Measurements from ENCODE around the gene RPP40. TPM values are rescaled to one million over a fixed set of nuclear protein-coding genes. Genes with fewer than 3 reads are reported as not detected.
A peak's percentile ranks its signal among the peaks of the same experiment; 100 is the strongest.

The RPP40 gene
- total and polyA plus RNA-seq, 9 of the 15 experiments (the other 6 are each of a cell fraction or from before 2014, with no cell fraction given): 22.6 to 114 (median 39.0) TPM

GRCh38 chr6:4950076-4950475, 53.8 kb downstream of the RPP40 start:
- Histone ChIP-seq H3K9ac (ENCODE audit: insufficient read depth in 1 of 2, low read depth in 2 of 2, low read length in 2 of 2) (peak overlapping the region in 1 of 2 experiments; percentile 47; a peak in 1 of 4 replicates), H3K9me1 (ENCODE audit: control insufficient read depth, insufficient read depth, low read length) (peaks cover 3% of the 10 kb centered on the region), H3K79me2 (ENCODE audit: control insufficient read depth, insufficient read depth, low read length) (no peaks in the 10 kb centered on the region), H3K9me3 (replicated peaks; ENCODE audit: control insufficient read depth, insufficient read depth, low read depth, low read length) (no peaks in the 10 kb centered on the region), H3K4me2 (ENCODE audit: insufficient read depth, low read length) (no peak overlapping the region), H3K27ac (ENCODE audit: extremely low read depth, low read depth, low read length) (no peak overlapping the region), H4K20me1 (replicated peaks; ENCODE audit: control insufficient read depth, insufficient read depth, low read length) (no peaks in the 10 kb centered on the region; the same call in 1 of the 2 replicates), H2AFZ (ENCODE audit: low read depth, low read length) (no peak overlapping the region), H3K36me3 (ENCODE audit: control insufficient read depth, insufficient read depth, low read length) (peaks cover 47% of the 10 kb centered on the region; the same call in 2 of the 3 replicates), H3K4me1 (replicated peaks in 1 of 2; ENCODE audit: control insufficient read depth in 2 of 2, insufficient read depth in 2 of 2, low read length in 2 of 2) (peaks cover 0 to 3% of the 10 kb centered on the region in 2 experiments; a peak in 1 of 5 replicates), H3K27me3 (ENCODE audit: control insufficient read depth in 2 of 2, insufficient read depth in 2 of 2, low read length in 2 of 2) (no peaks in the 10 kb centered on the region), H3K4me3 (no peak overlapping the region)
- peak; percentile 36; the same call in 1 of the 2 replicates for TF ChIP-seq ZBTB33 (CRISPR knock-in tag; IDR thresholded peaks at IDR 0.05)
- TF ChIP-seq ELF1 (tag; IDR thresholded peaks at IDR 0.05): no peak
- WGBS (ENCODE audit: insufficient coverage, low coverage, missing lambda C conversion rate): 98% methylated on average over 11 of the region's 11 CpGs
- ChIA-PET CTCF (ENCODE audit: low intra/inter-chr PET ratio) (no interaction called here), POLR2A (no interaction called here)
- DNase-seq (ENCODE audit: extremely low read depth in 1 of 4, low spot score in 3 of 4) (no peak), ATAC-seq (no peak), FAIRE-seq (peak; percentile 32)
- in situ Hi-C loops (cut with MboI): no loop called here
- intact Hi-C loops (cut with micrococcal nuclease): no loop called here
- BruUV-seq (replicated peaks): no TSS peak

Data from K562 (cell line).